HepG2 (cell line): ENCODE data around the gene CAMTA2. TPM values are rescaled to one million over a fixed set of nuclear protein-coding genes. Genes with fewer than 3 reads are reported as not detected.

Experiments used
- AHR ChIP-seq: IDR thresholded peaks from 2 replicates; pipeline ENCODE4 v1.6.1; 2018; ENCODE audit warnings: missing genetic modification reagents, missing compliant biosample characterization
- BCL6 ChIP-seq: IDR thresholded peaks from 2 replicates; pipeline ENCODE4 v1.6.1; 2016; ENCODE audit warnings: missing genetic modification reagents, missing compliant biosample characterization
- CCAR2 ChIP-seq: fragments of 200-400 bp; formaldehyde crosslinking; optimal IDR thresholded peaks from 2 replicates; pipeline ENCODE3; 2018; ENCODE audit warnings: low read depth, mild to moderate bottlenecking, low read length, moderate library complexity
- CENPX ChIP-seq: sonication (generic); formaldehyde crosslinking; IDR thresholded peaks from 2 replicates; pipeline ENCODE4 v1.9.0; 2021; ENCODE audit warnings: mild to moderate bottlenecking, missing genetic modification reagents, moderate library complexity
- IKZF1 ChIP-seq: fragments of 450-650 bp; IDR thresholded peaks from 2 replicates; pipeline ENCODE4 v1.7.1; 2016
- MBNL3 ChIP-seq: fragments of 250-450 bp; sonication (Bioruptor Pico); conservative IDR thresholded peaks from 2 replicates; pipeline ENCODE4 v1.8.0; 2022; ENCODE audit warnings: mild to moderate bottlenecking, inconsistent platforms
- MTF2 ChIP-seq: sonication (generic); formaldehyde crosslinking; IDR thresholded peaks from 2 replicates; pipeline ENCODE4 v1.5.0; 2020; ENCODE audit warnings: missing genetic modification reagents, borderline replicate concordance
- RXRB ChIP-seq: IDR thresholded peaks from 2 replicates; pipeline ENCODE4 v1.6.1; 2016; ENCODE audit warnings: borderline replicate concordance, missing genetic modification reagents, missing compliant biosample characterization
- SIN3B ChIP-seq: fragments of 150-350 bp; IDR thresholded peaks from 2 replicates; pipeline ENCODE4 v1.6.1; 2014; ENCODE audit warnings: low read length
- SMYD3 ChIP-seq: sonication (generic); formaldehyde crosslinking; IDR thresholded peaks from 2 replicates; pipeline ENCODE4 v1.8.1; 2023; ENCODE audit warnings: mild to moderate bottlenecking, missing genetic modification reagents
- ZBTB1 ChIP-seq: sonication (generic); formaldehyde crosslinking; IDR thresholded peaks from 2 replicates; pipeline ENCODE4 v1.4.0; 2020; ENCODE audit warnings: missing genetic modification reagents, borderline replicate concordance
- ZBTB3 ChIP-seq: sonication (generic); formaldehyde crosslinking; IDR thresholded peaks from 2 replicates; pipeline ENCODE4 v1.4.0; 2020; ENCODE audit warnings: low read depth, mild to moderate bottlenecking, moderate library complexity, missing genetic modification reagents, borderline replicate concordance
- ZNF367 ChIP-seq: sonication (generic); formaldehyde crosslinking; IDR thresholded peaks from 2 replicates; pipeline ENCODE4 v1.4.0; 2020; ENCODE audit warnings: missing genetic modification reagents, borderline replicate concordance
- ZNF430 ChIP-seq: sonication (generic); formaldehyde crosslinking; IDR thresholded peaks from 2 replicates; pipeline ENCODE4 v1.9.0; 2021; ENCODE audit warnings: mild to moderate bottlenecking, missing genetic modification reagents
- ZNF441 ChIP-seq: sonication (generic); formaldehyde crosslinking; IDR thresholded peaks from 2 replicates; pipeline ENCODE4 v1.7.0; 2021; ENCODE audit warnings: missing genetic modification reagents, borderline replicate concordance
- ZNF562 ChIP-seq: sonication (generic); formaldehyde crosslinking; IDR thresholded peaks from 2 replicates; pipeline ENCODE4 v1.8.0; 2022; ENCODE audit warnings: missing genetic modification reagents, borderline replicate concordance
- ZSCAN9 ChIP-seq: IDR thresholded peaks from 2 replicates; pipeline ENCODE4 v1.6.1; 2016; ENCODE audit warnings: borderline replicate concordance
- polyA plus RNA-seq, 8 experiments: library from polyadenylated mRNA; depleted of rRNA in 3 of 8; stranded (reverse) in 7 of 8; unstranded in 1 of 8; fragments of >200 nt; fragmentation: Illumina TruSeq in 4 of 8; extraction: Trizol in 4 of 8; gene quantifications; 2 replicates each; pipeline versions ENCODE4 v1.2.1 to v1.2.3, GENCODE V29; 2011 to 2016; ENCODE audit warnings: low read depth in 4 of 8, missing spikeins in 1 of 8, mixed read lengths in 1 of 8; ENCODE audit not compliant: insufficient read depth in 1 of 8
- total RNA-seq, 5 experiments: library from RNA; depleted of rRNA; stranded (reverse); fragments of >200 nt; fragmentation: Illumina TruSeq; extraction: Trizol; gene quantifications; 2 replicates each; pipeline ENCODE4 v1.2.3, GENCODE V29; 2016; ENCODE audit warnings: low read depth in 1 of 5
- TF ChIP-seq, protein P1 (sequence below): sonication (generic); formaldehyde crosslinking; IDR thresholded peaks from 2 replicates; pipeline ENCODE4 v1.4.0; 2020; ENCODE audit warnings: missing genetic modification reagents
- TF ChIP-seq, protein P2 (sequence below): sonication (generic); formaldehyde crosslinking; IDR thresholded peaks from 2 replicates; pipeline ENCODE4 v1.8.0; 2023; ENCODE audit warnings: mild to moderate bottlenecking, missing genetic modification reagents
- TF ChIP-seq, protein P3 (sequence below): sonication (generic); formaldehyde crosslinking; IDR thresholded peaks from 2 replicates; pipeline ENCODE4 v1.4.0; 2020; ENCODE audit warnings: missing genetic modification reagents
- TF ChIP-seq, protein P4 (sequence below): sonication (generic); formaldehyde crosslinking; IDR thresholded peaks from 2 replicates; pipeline ENCODE4 v1.5.0; 2020; ENCODE audit warnings: mild to moderate bottlenecking, missing genetic modification reagents

The CAMTA2 gene
- total and polyA plus RNA-seq, 2 of the 13 experiments (the other 11 are each of a cell fraction or from before 2014, with no cell fraction given) = 4.1 to 7.1 TPM

DNA sequence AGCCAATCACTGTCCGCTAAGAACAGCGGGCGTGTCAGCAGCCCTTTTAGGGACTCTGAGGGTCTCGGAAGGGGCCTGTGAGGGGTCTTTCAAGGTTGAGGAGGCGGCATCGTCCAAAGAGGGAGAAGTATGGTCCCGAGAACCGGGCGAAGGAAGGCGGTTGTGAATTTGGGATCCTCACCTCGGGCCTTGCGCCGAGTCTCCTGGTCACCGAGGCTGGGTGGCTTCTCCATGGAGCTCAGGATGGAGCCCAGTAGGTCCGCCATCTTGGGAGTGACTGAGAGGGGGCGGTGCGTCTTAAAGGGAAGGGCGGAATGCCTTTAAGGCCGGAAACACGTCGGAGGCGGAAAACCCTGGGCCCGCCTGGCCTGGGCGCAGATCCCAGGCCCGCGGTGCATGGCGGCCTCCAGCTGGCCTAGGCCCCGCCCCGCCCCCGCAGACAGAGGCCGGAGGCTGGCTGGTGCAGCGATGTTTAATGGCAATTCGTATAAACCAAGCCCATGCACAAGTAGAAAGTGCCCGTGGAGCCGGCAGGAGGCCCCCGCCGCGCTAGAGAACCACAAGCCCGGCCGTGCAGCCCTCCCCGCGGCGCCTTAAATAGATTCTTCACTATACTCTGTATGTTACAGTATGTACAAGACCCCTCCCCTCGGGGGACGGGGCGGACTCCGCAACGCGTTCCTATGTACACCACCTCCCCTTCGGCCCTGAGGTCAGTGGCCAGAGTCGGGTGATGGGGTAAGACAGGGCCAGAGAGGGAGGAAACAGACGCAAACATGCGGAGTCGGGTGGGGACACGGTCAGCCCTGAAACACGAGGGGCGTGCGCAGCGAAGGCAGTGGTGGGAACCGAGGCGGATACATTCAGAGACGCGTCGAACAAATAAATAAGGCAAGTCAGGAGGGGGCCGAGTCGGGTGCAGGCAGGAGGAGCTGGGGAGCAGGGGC is 19.7 kb downstream of the CAMTA2 start, which contains the start of gene SPAG7 (continued):
- TF ChIP-seq, protein P1, sequence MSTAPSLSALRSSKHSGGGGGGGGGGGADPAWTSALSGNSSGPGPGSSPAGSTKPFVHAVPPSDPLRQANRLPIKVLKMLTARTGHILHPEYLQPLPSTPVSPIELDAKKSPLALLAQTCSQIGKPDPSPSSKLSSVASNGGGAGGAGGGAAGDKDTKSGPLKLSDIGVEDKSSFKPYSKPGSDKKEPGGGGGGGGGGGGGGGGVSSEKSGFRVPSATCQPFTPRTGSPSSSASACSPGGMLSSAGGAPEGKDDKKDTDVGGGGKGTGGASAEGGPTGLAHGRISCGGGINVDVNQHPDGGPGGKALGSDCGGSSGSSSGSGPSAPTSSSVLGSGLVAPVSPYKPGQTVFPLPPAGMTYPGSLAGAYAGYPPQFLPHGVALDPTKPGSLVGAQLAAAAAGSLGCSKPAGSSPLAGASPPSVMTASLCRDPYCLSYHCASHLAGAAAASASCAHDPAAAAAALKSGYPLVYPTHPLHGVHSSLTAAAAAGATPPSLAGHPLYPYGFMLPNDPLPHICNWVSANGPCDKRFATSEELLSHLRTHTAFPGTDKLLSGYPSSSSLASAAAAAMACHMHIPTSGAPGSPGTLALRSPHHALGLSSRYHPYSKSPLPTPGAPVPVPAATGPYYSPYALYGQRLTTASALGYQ = no peak
- TF ChIP-seq ZBTB1 (no peak), RXRB (peak; percentile 65), CCAR2 (no peak), ZNF562 (CRISPR knock-in tag) (no peak), ZNF441 (CRISPR knock-in tag) (0 out of 2 replicates have a peak, but pooled peaks have one; percentile 63), MBNL3 (no peak), ZSCAN9 (CRISPR knock-in tag) (0 out of 2 replicates have a peak, but pooled peaks have one; percentile 19), IKZF1 (no peak), AHR (CRISPR knock-in tag) (no peak), CENPX (CRISPR knock-in tag) (no peak), ZBTB3 (CRISPR knock-in tag) (no peak), SIN3B (no peak), SMYD3 (CRISPR knock-in tag) (peak; percentile 60; the same call in 1 of the 2 replicates), MTF2 (peak; percentile 61; the same call in 1 of the 2 replicates), ZNF367 (no peak), BCL6 (CRISPR knock-in tag) (no peak; the same call in 1 of the 2 replicates), ZNF430 (no peak; the same call in none of the 2 replicates)
- TF ChIP-seq, protein P2, sequence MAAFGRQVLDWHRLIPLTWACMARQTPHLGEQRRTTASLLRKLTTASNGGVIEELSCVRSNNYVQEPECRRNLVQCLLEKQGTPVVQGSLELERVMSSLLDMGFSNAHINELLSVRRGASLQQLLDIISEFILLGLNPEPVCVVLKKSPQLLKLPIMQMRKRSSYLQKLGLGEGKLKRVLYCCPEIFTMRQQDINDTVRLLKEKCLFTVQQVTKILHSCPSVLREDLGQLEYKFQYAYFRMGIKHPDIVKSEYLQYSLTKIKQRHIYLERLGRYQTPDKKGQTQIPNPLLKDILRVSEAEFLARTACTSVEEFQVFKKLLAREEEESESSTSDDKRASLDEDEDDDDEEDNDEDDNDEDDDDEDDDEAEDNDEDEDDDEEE = peak; percentile 87
- TF ChIP-seq, protein P3, sequence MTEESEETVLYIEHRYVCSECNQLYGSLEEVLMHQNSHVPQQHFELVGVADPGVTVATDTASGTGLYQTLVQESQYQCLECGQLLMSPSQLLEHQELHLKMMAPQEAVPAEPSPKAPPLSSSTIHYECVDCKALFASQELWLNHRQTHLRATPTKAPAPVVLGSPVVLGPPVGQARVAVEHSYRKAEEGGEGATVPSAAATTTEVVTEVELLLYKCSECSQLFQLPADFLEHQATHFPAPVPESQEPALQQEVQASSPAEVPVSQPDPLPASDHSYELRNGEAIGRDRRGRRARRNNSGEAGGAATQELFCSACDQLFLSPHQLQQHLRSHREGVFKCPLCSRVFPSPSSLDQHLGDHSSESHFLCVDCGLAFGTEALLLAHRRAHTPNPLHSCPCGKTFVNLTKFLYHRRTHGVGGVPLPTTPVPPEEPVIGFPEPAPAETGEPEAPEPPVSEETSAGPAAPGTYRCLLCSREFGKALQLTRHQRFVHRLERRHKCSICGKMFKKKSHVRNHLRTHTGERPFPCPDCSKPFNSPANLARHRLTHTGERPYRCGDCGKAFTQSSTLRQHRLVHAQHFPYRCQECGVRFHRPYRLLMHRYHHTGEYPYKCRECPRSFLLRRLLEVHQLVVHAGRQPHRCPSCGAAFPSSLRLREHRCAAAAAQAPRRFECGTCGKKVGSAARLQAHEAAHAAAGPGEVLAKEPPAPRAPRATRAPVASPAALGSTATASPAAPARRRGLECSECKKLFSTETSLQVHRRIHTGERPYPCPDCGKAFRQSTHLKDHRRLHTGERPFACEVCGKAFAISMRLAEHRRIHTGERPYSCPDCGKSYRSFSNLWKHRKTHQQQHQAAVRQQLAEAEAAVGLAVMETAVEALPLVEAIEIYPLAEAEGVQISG (CRISPR knock-in tag) = peak; percentile 88
- TF ChIP-seq, protein P4, sequence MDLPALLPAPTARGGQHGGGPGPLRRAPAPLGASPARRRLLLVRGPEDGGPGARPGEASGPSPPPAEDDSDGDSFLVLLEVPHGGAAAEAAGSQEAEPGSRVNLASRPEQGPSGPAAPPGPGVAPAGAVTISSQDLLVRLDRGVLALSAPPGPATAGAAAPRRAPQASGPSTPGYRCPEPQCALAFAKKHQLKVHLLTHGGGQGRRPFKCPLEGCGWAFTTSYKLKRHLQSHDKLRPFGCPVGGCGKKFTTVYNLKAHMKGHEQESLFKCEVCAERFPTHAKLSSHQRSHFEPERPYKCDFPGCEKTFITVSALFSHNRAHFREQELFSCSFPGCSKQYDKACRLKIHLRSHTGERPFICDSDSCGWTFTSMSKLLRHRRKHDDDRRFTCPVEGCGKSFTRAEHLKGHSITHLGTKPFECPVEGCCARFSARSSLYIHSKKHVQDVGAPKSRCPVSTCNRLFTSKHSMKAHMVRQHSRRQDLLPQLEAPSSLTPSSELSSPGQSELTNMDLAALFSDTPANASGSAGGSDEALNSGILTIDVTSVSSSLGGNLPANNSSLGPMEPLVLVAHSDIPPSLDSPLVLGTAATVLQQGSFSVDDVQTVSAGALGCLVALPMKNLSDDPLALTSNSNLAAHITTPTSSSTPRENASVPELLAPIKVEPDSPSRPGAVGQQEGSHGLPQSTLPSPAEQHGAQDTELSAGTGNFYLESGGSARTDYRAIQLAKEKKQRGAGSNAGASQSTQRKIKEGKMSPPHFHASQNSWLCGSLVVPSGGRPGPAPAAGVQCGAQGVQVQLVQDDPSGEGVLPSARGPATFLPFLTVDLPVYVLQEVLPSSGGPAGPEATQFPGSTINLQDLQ (CRISPR knock-in tag) = no peak; the same call in 1 of the 2 replicates
